Ectodermal cell (in vitro differentiated cells): ENCODE results near the gene MYG1.

Source experiments
- H3K27ac ChIP-seq: 2 replicates; pipeline ENCODE4 v1.7.0; 2013; ENCODE audit warnings: mild to moderate bottlenecking, low read depth, low read length; ENCODE audit not compliant: insufficient read depth, poor library complexity, severe bottlenecking
- H3K27me3 ChIP-seq: 2 replicates; pipeline ENCODE4 v1.7.0; 2013; ENCODE audit warnings: mild to moderate bottlenecking, low read length; ENCODE audit not compliant: insufficient read depth, control insufficient read depth, poor library complexity, severe bottlenecking
- H3K36me3 ChIP-seq: one replicate; pipeline ENCODE4 v1.7.0; 2013; ENCODE audit warnings: low read length; ENCODE audit not compliant: control insufficient read depth, insufficient read depth
- H3K4me1 ChIP-seq: one replicate; pipeline ENCODE4 v1.7.0; 2013; ENCODE audit warnings: low read length; ENCODE audit not compliant: control insufficient read depth, insufficient read depth
- H3K4me3 ChIP-seq: 2 replicates; pipeline ENCODE4 v1.7.0; 2013; ENCODE audit warnings: low read depth, low read length, control low read depth; ENCODE audit not compliant: insufficient read depth
- H3K9me3 ChIP-seq: 2 replicates; pipeline ENCODE4 v1.7.0; 2013; ENCODE audit warnings: mild to moderate bottlenecking, low read length, moderate library complexity; ENCODE audit not compliant: control insufficient read depth
- WGBS, 2 experiments: methylation state at CpG; one replicate each; pipeline ENCODE4 v1.1.7; 2013; ENCODE audit warnings: missing lambda C conversion rate in 2 of 2; 5-methylcytosine and 5-hydroxymethylcytosine counted together

MYG1 gene

DNA sequence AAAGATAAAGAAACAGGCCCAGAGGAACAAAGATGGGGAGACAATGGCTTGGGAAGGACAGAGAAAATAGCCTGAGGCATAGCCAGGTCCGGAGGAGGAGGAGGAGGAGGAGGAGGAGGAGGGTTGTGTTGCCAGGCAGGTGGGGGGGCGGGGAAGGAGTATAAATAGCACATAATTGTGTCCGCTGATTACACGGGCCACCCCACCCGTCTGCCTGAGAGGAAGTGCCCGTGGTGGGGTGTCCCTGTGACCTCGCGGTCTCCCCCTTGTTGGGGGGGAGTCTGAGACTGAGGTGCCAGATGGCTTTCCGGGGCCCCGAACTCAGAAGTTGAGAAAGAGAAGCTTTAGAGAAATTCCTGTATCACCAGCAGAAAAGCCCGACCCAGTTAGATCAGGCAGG is 38.5 kb downstream of the MYG1 start:
- Histone ChIP-seq H3K27ac (no peak overlapping the region), H3K27me3 (no peaks in the 10 kb centered on the region), H3K9me3 (no peaks in the 10 kb centered on the region), H3K4me1 (peaks cover 44% of the 10 kb centered on the region), H3K36me3 (no peaks in the 10 kb centered on the region), H3K4me3 (no peak overlapping the region)
- 66 to 71% methylated on average over 11 of the region's 11 CpGs for WGBS, 2 experiments

DNA sequence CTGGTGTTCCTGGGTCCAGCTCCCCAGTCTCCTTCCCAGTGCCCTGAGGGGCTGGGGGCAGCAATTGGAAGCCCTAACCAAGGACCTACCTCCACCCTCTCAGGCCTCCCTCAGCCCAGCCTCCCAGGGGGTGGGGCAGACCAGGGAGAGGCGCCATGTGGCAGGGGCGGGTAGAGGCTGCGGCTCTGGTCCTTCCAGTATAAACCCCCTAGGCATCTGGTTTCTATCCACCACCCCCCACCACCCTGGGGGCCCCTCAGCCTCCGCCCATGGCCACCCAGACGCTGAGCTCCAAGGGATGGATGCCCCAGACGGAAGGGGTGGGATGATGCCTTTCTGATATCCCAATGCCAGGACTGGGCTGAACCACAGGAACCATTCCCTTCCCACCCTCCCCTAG is 39.4 kb downstream of the MYG1 start:
- H3K9me3 ChIP-seq: no peaks in the 10 kb centered on the region
- H3K4me3 ChIP-seq: no peak overlapping the region
- H3K36me3 ChIP-seq: no peaks in the 10 kb centered on the region
- 84 to 91% methylated on average over 5 to 6 of the region's 6 CpGs for WGBS, 2 experiments
- peaks cover 51% of the 10 kb centered on the region for H3K4me1 ChIP-seq
- no peak overlapping the region for H3K27ac ChIP-seq
- no peaks in the 10 kb centered on the region for H3K27me3 ChIP-seq

GRCh38 chr12:53340398-53340797 is 40.9 kb downstream of the MYG1 start:
- peaks cover 47% of the 10 kb centered on the region for H3K4me1 ChIP-seq
- H3K4me3 ChIP-seq: no peak overlapping the region
- WGBS, 2 experiments: 88 to 90% methylated on average over 9 of the region's 9 CpGs
- H3K36me3 ChIP-seq: no peaks in the 10 kb centered on the region
- H3K27ac ChIP-seq: no peak overlapping the region
- H3K9me3 ChIP-seq: no peaks in the 10 kb centered on the region
- H3K27me3 ChIP-seq: no peaks in the 10 kb centered on the region

GRCh38 chr12:53343449-53343848 is 44.0 kb downstream of the MYG1 start:
- H3K9me3 ChIP-seq: no peaks in the 10 kb centered on the region
- H3K4me3 ChIP-seq: no peak overlapping the region
- WGBS, 2 experiments: 55% methylated on average over 3 of the region's 3 CpGs
- no peak overlapping the region for H3K27ac ChIP-seq
- no peaks in the 10 kb centered on the region for H3K36me3 ChIP-seq
- H3K27me3 ChIP-seq: no peaks in the 10 kb centered on the region
- H3K4me1 ChIP-seq: peaks cover 31% of the 10 kb centered on the region

DNA sequence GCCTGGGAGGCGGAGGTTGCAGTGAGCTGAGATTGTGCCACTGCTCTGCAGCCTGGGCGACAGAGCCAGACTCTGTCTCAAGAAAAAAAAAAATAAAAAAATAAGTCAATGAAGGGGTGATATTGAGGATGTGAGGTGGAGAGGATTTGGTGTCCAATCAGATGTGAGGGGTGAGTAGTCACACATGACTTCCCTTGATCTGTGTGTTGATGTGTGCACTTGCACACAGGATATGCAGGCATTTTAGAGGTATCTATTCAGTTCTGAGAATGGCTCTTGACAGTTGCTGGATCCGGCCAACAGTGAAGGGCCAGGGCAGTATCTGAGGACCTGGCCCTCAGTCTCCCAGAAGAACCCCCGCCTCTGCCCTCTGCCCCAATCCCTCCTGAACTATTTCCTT is 44.5 kb downstream of the MYG1 start:
- Histone ChIP-seq H3K27ac (no peak overlapping the region), H3K4me1 (peaks cover 26% of the 10 kb centered on the region), H3K9me3 (no peaks in the 10 kb centered on the region), H3K36me3 (no peaks in the 10 kb centered on the region), H3K27me3 (no peaks in the 10 kb centered on the region), H3K4me3 (peak overlapping the region; percentile 55)
- WGBS, 2 experiments: 94 to 95% methylated on average over 4 of the region's 4 CpGs

DNA sequence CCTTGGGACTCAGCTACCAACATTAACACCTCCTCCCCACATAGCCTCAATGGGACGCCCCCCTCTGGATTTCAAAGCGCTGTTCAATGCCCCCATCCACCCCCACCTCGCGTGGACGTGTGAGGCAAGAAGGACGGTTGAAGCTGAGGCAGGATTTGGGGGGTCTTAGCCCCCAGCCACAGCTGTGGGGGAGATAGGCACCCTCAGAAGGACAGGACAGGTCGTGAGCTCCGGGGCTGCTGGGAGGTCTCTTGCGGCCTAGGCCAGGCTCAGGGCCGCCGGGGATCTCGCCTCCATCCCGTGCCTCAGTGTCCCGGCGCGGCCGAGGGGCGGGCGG is 45.0 kb downstream of the MYG1 start:
- H3K4me3 ChIP-seq: peak overlapping the region; percentile 55
- peaks cover 24% of the 10 kb centered on the region for H3K4me1 ChIP-seq
- no peaks in the 10 kb centered on the region for H3K36me3 ChIP-seq
- H3K9me3 ChIP-seq: no peaks in the 10 kb centered on the region
- no peaks in the 10 kb centered on the region for H3K27me3 ChIP-seq
- whole genome bisulfite sequencing, 2 experiments: 7 to 8% methylated on average over 19 of the region's 19 CpGs
- H3K27ac ChIP-seq: no peak overlapping the region

DNA sequence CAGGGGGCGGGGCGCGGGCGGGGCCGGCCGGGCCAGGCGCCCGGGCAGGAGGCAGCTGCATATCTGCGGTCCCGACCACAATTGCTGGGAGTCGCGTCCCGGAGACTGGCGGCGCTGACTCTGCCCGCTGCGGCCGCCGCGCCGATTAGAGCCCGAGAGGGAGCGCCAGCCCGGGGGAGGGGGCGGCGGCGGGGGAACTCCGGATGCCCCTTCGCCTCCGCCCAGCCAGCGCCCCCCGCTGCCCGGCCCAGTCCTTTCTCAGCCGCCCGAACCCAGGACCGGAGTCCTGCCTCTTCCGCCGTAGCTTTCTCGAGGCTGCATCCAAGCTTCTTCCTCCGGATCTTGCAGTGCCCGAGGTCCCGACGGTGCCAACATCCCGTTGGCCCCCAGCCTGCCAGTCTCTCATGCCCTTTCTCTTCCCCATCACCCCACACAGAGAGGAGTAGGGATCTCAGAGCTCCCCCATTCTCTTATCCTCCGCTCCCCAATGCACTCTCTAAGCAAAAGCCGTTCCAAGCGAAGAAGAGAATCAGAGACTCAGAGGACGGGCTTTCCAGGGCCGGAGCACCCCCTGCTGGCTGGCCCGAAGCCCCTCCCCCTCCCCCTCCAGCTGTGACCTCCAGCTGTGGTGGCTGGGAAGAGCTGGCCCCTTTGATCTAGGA is 45.5 kb downstream of the MYG1 start:
- Histone ChIP-seq H3K4me1 (peaks cover 24% of the 10 kb centered on the region), H3K27me3 (no peaks in the 10 kb centered on the region), H3K4me3 (peak overlapping the region; percentile 55), H3K27ac (peak overlapping the region; percentile 84), H3K36me3 (no peaks in the 10 kb centered on the region), H3K9me3 (no peaks in the 10 kb centered on the region)
- 0% methylated on average over 50 of the region's 50 CpGs for WGBS, 2 experiments

DNA sequence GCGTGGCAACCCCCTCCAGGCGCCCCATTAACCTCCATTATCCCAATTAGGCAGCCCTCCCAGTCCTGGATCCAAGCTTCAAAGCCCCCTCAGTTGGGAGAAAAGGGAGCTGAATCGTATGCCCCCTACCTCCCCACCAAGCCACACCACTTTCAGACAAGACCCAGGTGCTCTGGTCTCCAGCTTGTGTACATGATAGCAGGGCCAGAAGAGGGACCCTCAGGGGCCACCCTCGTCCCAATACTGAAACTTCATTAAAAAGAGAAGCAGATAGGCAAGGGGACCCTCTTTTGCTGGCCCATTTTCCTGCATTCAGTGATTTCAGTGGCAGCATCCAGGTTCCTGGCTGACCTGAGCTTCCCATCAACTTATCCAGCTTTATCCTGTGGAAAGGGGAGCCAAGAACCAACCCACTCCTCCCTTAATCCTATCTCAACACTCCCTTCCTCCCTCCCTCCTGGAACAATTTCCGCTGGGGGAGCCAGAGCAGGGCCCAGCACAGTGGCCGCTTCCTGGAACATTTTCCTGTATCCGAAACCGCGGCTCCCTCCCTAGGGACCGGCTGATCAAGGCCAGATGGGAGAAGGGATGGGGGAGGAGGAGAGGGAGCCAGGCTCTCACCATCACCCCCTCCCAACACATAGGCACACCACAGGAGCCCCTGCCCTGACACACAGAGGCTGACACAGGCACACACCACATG is 46.1 kb downstream of the MYG1 start:
- 21 to 34% methylated on average over 9 of the region's 10 CpGs for WGBS, 2 experiments
- Histone ChIP-seq H3K27me3 (no peaks in the 10 kb centered on the region), H3K9me3 (no peaks in the 10 kb centered on the region), H3K27ac (no peak overlapping the region), H3K36me3 (no peaks in the 10 kb centered on the region), H3K4me3 (peak overlapping the region; percentile 55), H3K4me1 (peaks cover 24% of the 10 kb centered on the region)

DNA sequence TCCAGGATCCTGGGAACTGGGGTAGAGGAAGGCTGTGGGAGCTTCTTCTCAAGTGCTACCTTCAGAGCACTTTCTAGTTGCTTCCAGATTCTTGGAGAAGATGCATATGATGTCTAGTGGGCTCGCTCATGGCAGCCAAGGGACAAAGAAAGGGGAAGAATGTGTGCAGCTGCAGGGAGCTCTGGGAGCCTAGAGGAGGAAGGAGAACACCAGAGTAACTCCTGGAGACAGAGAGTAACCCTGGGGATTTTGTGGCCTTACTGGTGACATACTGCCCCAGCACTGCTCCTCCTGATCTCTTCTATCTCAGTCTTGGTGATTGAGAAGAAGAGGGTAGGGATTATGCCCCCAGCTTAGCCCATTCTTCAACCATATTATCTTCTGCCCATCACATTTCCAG is 47.0 kb downstream of the MYG1 start:
- Histone ChIP-seq H3K27me3 (no peaks in the 10 kb centered on the region), H3K4me3 (no peak overlapping the region), H3K36me3 (no peaks in the 10 kb centered on the region), H3K27ac (no peak overlapping the region), H3K9me3 (no peaks in the 10 kb centered on the region), H3K4me1 (peaks cover 24% of the 10 kb centered on the region)
- 85 to 88% methylated on average over 1 of the region's 1 CpG for WGBS, 2 experiments

- Histone ChIP-seq H3K9me3 (no peaks in the 10 kb centered on the region), H3K27me3 (no peaks in the 10 kb centered on the region), H3K27ac (no peak overlapping the region), H3K4me1 (peaks cover 24% of the 10 kb centered on the region), H3K36me3 (no peaks in the 10 kb centered on the region), H3K4me3 (no peak overlapping the region)
- 96 to 98% methylated on average over 3 to 4 of the region's 4 CpGs for WGBS, 2 experiments
These were observed 48.4 kb downstream of the MYG1 start for GRCh38 chr12:53347905-53348304.
